Right atrium auricular region (tissue), 2 donors: ENCODE measurements around the gene TUBA4B. TPM values are rescaled to one million over a fixed set of nuclear protein-coding genes. Genes with fewer than 3 reads are reported as not detected.
A peak's percentile ranks its signal among the peaks of the same experiment; 100 is the strongest.

Experiments
- DNase-seq: peaks from one replicate; pipeline ENCODE4 v3.0.0-alpha.2; 2019; ENCODE audit warnings: low spot score
- H3K27ac ChIP-seq, 2 donors: fragments of 200-600 bp; sonication (generic); 1 replicate in 1 of 2; 2 replicates in 1 of 2; pipeline ENCODE4 v1.5.1; 2016 to 2019
- H3K27me3 ChIP-seq, 2 donors: fragments of 200-600 bp; sonication (generic); one replicate each; pipeline versions ENCODE4 v1.5.1 to v1.6.0; 2017 to 2019
- H3K36me3 ChIP-seq: fragments of 200-600 bp; sonication (generic); one replicate; pipeline ENCODE4 v1.5.1; 2016
- H3K4me1 ChIP-seq, 2 donors: fragments of 200-600 bp; sonication (generic); one replicate each; pipeline versions ENCODE4 v1.5.1 to v1.6.0; 2017 to 2019
- H3K4me3 ChIP-seq, 2 donors: fragments of 200-600 bp; sonication (generic); 1 replicate in 1 of 2; 2 replicates in 1 of 2; pipeline ENCODE4 v1.5.1; 2017 to 2019; ENCODE audit warnings: mild to moderate bottlenecking in 1 of 2, moderate library complexity in 1 of 2
- H3K9me3 ChIP-seq, 2 donors: fragments of 200-600 bp; sonication (generic); one replicate each; pipeline ENCODE4 v1.5.1; 2019
- CTCF ChIP-seq, 2 donors: fragments of 200-600 bp; sonication (generic); IDR thresholded peaks; one replicate each; pipeline ENCODE4 v1.5.1; 2019; ENCODE audit warnings: antibody characterized with exemption in 2 of 2
- total RNA-seq, 2 donors: library from RNA; depleted of rRNA; stranded (reverse); fragments of >200 nt; gene quantifications; one replicate each; pipeline ENCODE4 v1.1.0, GENCODE V29; 2016

The TUBA4B gene
- total RNA-seq, 2 donors from 2014 or later = not detected

GRCh38 chr2:219213026-219213415 lies 40.0 kb upstream of the TUBA4B start:
- no peak for TF ChIP-seq CTCF (IDR thresholded peaks at IDR 0.05)
- Histone ChIP-seq H3K9me3 (no peaks in the 10 kb centered on the region), H3K27me3 (no peaks in the 10 kb centered on the region), H3K27ac (no peak overlapping the region), H3K4me3 (no peak overlapping the region), H3K4me1 (peaks cover 0 to 24% of the 10 kb centered on the region in 2 donors), H3K36me3 (peaks cover 47% of the 10 kb centered on the region)
- no peak for DNase-seq

- TF ChIP-seq CTCF (IDR thresholded peaks at IDR 0.05) = no peak
- DNase-seq = no peak
- Histone ChIP-seq H3K36me3 (peaks cover 44% of the 10 kb centered on the region), H3K4me1 (peaks cover 0 to 25% of the 10 kb centered on the region in 2 donors), H3K27ac (no peak overlapping the region), H3K4me3 (no peak overlapping the region), H3K27me3 (no peaks in the 10 kb centered on the region), H3K9me3 (no peaks in the 10 kb centered on the region)
Observed at GRCh38 chr2:219213486-219214071, 39.5 kb upstream of the TUBA4B start.

GRCh38 chr2:219214141-219214540 lies 38.9 kb upstream of the TUBA4B start:
- DNase-seq = no peak
- Histone ChIP-seq H3K9me3 (no peaks in the 10 kb centered on the region), H3K27ac (no peak overlapping the region), H3K4me1 (peaks cover 0 to 29% of the 10 kb centered on the region in 2 donors), H3K4me3 (no peak overlapping the region), H3K36me3 (peaks cover 39% of the 10 kb centered on the region), H3K27me3 (no peaks in the 10 kb centered on the region)
- TF ChIP-seq CTCF (IDR thresholded peaks at IDR 0.05) = no peak

GRCh38 chr2:219214786-219215185 lies 38.3 kb upstream of the TUBA4B start:
- TF ChIP-seq CTCF (IDR thresholded peaks at IDR 0.05) = no peak
- DNase-seq = no peak
- H3K36me3 ChIP-seq = peaks cover 40% of the 10 kb centered on the region
- H3K27me3 ChIP-seq = no peaks in the 10 kb centered on the region
- no peaks in the 10 kb centered on the region for H3K9me3 ChIP-seq
- H3K27ac ChIP-seq = no peak overlapping the region
- peaks cover 0 to 35% of the 10 kb centered on the region in 2 donors for H3K4me1 ChIP-seq
- H3K4me3 ChIP-seq = no peak overlapping the region

- H3K4me3 ChIP-seq = no peak overlapping the region
- H3K27me3 ChIP-seq = no peaks in the 10 kb centered on the region
- TF ChIP-seq CTCF (IDR thresholded peaks at IDR 0.05) = no peak
- peaks cover 0 to 37% of the 10 kb centered on the region in 2 donors for H3K4me1 ChIP-seq
- peaks cover 53% of the 10 kb centered on the region for H3K36me3 ChIP-seq
- DNase-seq = no peak
- no peaks in the 10 kb centered on the region for H3K9me3 ChIP-seq
- H3K27ac ChIP-seq = peak overlapping the region in 1 of 2 donors; percentile 90
Observed at GRCh38 chr2:219215871-219216534, 37.0 kb upstream of the TUBA4B start.
